HEK293T (cell line): ENCODE results near the gene CD8B.

Experiments used
- CTCF ChIA-PET: fragments of 350-600 bp; formaldehyde crosslinking; extraction: SDS; loops from one replicate; lab custom pipeline; 2021; ENCODE audit warnings: antibody characterized with exemption, inconsistent platforms; lab: Yijun Ruan, JAX
- POLR2A ChIA-PET: fragments of 350-600 bp; formaldehyde crosslinking; extraction: SDS; loops from one replicate; lab custom pipeline; 2020; ENCODE audit warnings: antibody characterized with exemption, inconsistent platforms; lab: Yijun Ruan, JAX
- DNase-seq: peaks from one replicate; pipeline ENCODE4 v3.0.0; 2012; ENCODE audit warnings: mixed read lengths; ENCODE audit errors: extremely low spot score
- ARNT ChIP-seq: fragments of 450-650 bp; IDR thresholded peaks from 2 replicates; pipeline ENCODE4 v1.6.1; 2017; ENCODE audit warnings: mild to moderate bottlenecking
- BHLHE40 ChIP-seq: fragments of 450-650 bp; IDR thresholded peaks from 2 replicates; pipeline ENCODE4 v1.6.1; 2016; ENCODE audit warnings: mild to moderate bottlenecking, moderate library complexity, borderline replicate concordance
- CTBP1 ChIP-seq: fragments of 450-650 bp; IDR thresholded peaks from 2 replicates; pipeline ENCODE4 v1.6.1; 2016; ENCODE audit warnings: borderline replicate concordance
- ELF4 ChIP-seq: fragments of 450-650 bp; IDR thresholded peaks from 2 replicates; pipeline ENCODE4 v1.6.1; 2017; ENCODE audit warnings: antibody characterized with exemption
- FOXA1 ChIP-seq: fragments of 450-650 bp; IDR thresholded peaks from 2 replicates; pipeline ENCODE4 v1.6.1; 2016; ENCODE audit warnings: mild to moderate bottlenecking
- FOXK2 ChIP-seq: fragments of 450-650 bp; IDR thresholded peaks from 2 replicates; pipeline ENCODE4 v1.6.1; 2016; ENCODE audit warnings: mild to moderate bottlenecking
- FOXM1 ChIP-seq: fragments of 450-650 bp; IDR thresholded peaks from 2 replicates; pipeline ENCODE4 v1.6.1; 2017; ENCODE audit warnings: mild to moderate bottlenecking, borderline replicate concordance
- HDGF ChIP-seq: fragments of 450-650 bp; IDR thresholded peaks from 2 replicates; pipeline ENCODE4 v1.6.1; 2017; ENCODE audit warnings: antibody characterized with exemption, borderline replicate concordance
- L3MBTL2 ChIP-seq: fragments of 450-650 bp; conservative IDR thresholded peaks from 2 replicates; pipeline ENCODE4 v1.6.1; 2016; ENCODE audit warnings: mild to moderate bottlenecking
- LEF1 ChIP-seq: fragments of 450-650 bp; IDR thresholded peaks from 2 replicates; pipeline ENCODE4 v1.6.1; 2017; ENCODE audit warnings: mild to moderate bottlenecking, borderline replicate concordance
- NFRKB ChIP-seq: fragments of 450-650 bp; IDR thresholded peaks from 2 replicates; pipeline ENCODE4 v1.6.1; 2016; ENCODE audit warnings: mild to moderate bottlenecking, moderate library complexity
- SP1 ChIP-seq: fragments of 450-650 bp; IDR thresholded peaks from 2 replicates; pipeline ENCODE4 v1.6.1; 2017
- SUZ12 ChIP-seq: fragments of 450-650 bp; IDR thresholded peaks from 2 replicates; pipeline ENCODE4 v1.6.1; 2016; ENCODE audit warnings: mild to moderate bottlenecking
- TARDBP ChIP-seq: fragments of 450-650 bp; IDR thresholded peaks from 2 replicates; pipeline ENCODE4 v1.6.1; 2016
- ZNF384 ChIP-seq: fragments of 450-650 bp; IDR thresholded peaks from 2 replicates; pipeline ENCODE4 v1.6.1; 2016
- TF ChIP-seq, protein P1 (sequence below): fragments of 450-650 bp; IDR thresholded peaks from 2 replicates; pipeline ENCODE4 v1.6.1; 2016

The CD8B gene

DNA sequence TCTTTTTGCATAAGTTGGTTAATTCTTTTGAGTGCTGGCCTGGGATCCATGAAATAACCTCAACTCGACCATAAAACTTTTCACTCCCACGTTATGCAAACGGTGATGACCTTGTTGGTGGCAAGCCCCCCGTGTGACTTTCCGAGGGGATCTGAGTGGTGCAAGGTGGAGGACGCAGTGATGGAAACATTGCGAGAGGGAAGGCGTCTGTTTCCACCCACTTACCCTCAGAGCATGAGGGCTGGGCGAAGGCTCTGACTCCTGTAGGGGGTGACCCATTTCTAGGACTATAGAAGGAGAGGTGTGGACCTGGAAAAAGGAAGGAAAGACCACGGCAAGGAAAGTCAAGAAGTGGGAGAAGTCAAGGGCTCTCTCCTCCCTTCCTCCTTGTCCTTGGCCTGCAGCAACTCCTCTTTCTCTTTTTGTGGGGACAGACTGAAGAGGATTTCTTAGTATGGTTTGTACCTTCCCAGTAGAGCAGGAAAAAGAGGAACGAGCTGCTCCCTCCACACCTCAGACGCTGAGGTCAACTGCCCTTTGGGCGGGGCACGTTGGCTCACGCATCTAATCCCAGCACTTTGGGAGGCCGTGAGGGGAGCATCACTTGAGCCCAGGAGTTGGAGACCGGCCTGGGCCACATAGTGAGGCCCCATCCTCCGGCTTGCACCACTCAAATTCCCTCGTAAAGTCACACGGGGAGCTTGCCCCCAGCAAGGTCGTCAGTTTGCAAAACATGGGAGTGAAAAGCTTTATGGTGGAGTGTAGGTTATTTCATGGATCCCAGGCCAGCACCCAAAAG is 55.4 kb downstream of the CD8B start:
- POLR2A ChIA-PET, result no interaction called here
- no peak for DNase-seq

DNA sequence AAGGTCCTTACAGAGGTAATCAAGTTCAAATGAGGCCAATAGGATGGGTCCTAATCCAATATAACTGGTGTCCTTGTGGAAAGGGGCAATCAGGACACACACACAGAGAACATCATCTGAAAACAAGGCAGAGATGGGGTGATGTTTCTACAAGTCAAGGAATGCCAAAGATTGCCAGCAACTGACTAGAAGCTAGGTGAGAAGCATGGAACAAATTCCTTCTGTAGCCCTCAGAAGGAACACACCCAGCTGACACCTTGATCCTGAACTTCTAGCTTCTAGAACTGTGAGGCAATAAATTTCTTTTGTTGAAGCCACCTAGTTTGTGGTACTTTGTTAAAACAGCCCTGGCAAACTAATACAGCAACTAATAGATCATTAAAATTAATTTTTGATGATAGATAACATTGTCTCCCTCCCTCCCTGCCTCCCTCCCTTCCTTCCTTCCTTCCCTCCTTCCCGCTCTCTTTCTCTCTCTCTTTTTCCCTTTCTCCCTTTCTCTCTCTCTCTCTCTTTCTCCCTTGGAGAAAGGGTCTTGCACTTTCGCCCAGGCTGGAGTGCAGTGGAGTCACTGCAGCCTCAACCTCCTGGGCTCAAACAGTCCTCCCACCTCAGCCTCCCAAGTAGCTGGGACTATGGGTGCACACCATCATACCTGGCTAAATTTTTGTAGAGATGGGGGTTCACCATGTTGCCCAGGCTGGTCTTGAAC is 60.7 kb downstream of the CD8B start:
- DNase-seq, result no peak
- ChIA-PET POLR2A (no interaction called here), CTCF (no interaction called here)
- TF ChIP-seq, protein P1, sequence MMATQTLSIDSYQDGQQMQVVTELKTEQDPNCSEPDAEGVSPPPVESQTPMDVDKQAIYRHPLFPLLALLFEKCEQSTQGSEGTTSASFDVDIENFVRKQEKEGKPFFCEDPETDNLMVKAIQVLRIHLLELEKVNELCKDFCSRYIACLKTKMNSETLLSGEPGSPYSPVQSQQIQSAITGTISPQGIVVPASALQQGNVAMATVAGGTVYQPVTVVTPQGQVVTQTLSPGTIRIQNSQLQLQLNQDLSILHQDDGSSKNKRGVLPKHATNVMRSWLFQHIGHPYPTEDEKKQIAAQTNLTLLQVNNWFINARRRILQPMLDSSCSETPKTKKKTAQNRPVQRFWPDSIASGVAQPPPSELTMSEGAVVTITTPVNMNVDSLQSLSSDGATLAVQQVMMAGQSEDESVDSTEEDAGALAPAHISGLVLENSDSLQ, result no peak

More for the DNA sequence above, 55.4 kb downstream of the CD8B start:
- CTCF ChIA-PET, result interaction anchor here (1.4 to 2.0 kb wide), 2 partner anchors 42 to 319 kb away, joined by 3 to 5 read pairs; no protein-coding TSS in a partner anchor
- TF ChIP-seq ARNT (no peak), SUZ12 (no peak), HDGF (no peak), BHLHE40 (no peak), FOXA1 (no peak), FOXM1 (no peak), ELF4 (no peak), LEF1 (no peak), CTBP1 (no peak), FOXK2 (no peak), L3MBTL2 (no peak), SP1 (no peak), NFRKB (no peak)
- TF ChIP-seq, protein P1, result no peak

DNA sequence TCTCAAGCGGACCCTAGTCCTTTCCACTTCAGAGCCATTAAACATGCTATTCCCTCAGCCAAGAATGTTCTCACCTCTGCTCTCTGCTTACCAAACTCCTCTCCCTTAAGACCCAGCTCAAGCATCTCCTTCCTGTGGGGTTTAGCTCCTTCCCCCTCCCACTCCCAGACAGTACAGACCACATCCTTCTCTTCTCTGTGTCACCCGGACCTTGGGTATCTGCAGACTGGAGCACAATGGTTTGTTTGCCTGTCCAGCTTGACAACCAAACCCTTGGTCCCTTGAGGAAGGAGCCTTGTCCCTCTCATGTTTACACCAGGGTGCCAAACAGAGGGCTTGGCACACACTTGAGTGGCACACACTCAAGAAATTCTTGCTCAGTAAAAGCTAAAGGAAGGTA is 66.8 kb downstream of the CD8B start:
- ChIA-PET POLR2A (no interaction called here), CTCF (no interaction called here)
- DNase-seq, result no peak

DNA sequence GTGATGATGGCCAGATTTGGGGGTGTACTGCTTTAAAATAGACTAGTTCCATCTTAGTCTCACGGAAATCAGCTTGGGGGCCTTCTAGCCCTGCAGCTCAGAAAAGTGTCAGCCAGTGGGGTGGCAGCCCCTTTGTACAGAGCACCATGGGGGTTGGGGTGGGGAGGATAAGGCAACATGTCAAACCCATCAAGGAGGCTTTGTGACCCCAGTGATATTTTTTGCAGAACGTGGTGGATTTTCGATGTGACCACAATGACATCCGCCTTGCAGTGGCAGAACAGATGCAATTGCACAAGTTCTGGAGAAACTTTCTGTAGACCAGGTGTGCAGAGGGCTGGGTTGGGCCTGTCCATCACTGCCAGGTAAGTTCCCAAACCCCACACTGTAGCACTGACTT is 67.9 kb downstream of the CD8B start:
- POLR2A ChIA-PET, result no interaction called here

More for the DNA sequence above, 66.8 kb downstream of the CD8B start:
- TF ChIP-seq ARNT, result no peak

DNA sequence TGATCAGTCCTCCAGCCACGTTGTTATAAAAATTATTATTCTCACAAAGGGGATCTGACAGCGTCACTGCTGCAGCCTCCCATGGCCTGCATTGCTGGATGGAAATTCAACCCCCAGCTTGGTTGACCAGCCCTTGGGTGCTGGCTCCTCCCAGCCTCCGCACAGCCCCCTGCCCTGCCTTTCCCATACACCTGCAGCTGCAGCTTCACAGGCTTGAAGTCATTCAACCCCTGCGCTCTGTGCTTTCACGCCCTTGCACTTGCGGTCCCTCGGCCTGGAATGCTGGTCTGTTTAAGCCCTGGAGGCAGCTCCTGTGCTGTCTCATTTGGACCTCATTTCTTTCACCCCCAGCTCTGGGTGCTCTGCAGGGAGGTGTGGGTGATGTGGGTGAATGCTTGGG is 70.1 kb downstream of the CD8B start:
- POLR2A ChIA-PET, result no interaction called here
- no peak for DNase-seq
- CTCF ChIA-PET, result no interaction called here
- TF ChIP-seq SUZ12 (no peak), CTBP1 (no peak), HDGF (no peak), NFRKB (no peak), ZNF384 (no peak), BHLHE40 (no peak), ELF4 (no peak), FOXM1 (no peak), TARDBP (no peak), FOXK2 (no peak), SP1 (no peak), LEF1 (no peak), FOXA1 (no peak), ARNT (no peak), L3MBTL2 (no peak)
- TF ChIP-seq, protein P1, result no peak

More for the DNA sequence above, 67.9 kb downstream of the CD8B start:
- TF ChIP-seq FOXA1 (no peak), TARDBP (no peak), ELF4 (no peak), L3MBTL2 (no peak), ARNT (no peak), SP1 (no peak)
- no peak for DNase-seq
- CTCF ChIA-PET, result no interaction called here

DNA sequence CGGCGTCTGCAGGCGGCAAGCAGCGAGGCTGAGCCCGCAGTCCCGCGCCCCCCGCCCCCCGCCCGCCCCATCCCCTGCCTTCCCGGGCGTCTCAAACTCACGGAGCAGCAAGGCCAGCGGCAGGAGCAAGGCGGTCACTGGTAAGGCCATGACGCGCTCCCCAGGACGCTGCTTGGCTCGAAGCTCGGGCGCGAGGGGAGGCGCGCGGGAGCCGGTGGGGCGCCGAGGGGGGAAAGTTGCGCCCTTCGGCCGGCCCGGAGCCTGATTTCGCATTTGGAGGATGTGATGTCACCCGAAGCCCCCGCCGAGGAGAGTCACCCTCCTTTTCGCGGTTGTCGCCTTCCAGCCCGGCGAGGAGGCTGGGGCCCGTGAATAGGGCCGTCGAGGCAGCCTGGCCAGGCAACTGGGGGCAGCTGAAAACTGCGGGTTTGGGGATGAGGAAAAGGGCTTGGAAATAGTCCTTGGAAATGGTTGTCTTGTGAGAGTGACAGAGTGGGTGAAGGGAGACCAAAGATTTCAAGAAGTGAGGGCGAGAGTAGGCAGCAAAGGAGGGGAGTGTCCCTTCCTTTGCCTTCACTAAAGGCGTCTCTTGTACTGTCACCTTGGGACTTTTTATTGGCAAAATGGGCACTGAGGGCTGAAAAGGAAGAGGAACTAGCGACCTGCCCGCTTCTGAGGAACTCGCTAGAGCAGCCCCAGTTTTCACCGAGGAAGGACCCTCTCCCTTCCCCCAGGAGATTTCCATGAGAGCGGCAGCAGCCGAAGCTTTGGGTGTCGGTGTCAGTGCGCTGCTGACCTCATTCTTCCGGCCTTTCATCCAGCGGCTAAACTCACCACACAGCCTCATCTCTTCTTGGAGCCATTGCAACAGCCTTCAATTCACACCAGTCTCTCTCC is 70.8 kb downstream of the CD8B start, which contains the start of gene CD8A:
CD8A (minus strand) TSS at position 238 of the 897 bp plus-strand sequence; CDS start at position 150, 88 bp downstream.
- no peak for TF ChIP-seq TARDBP
- TF ChIP-seq, protein P1, result no peak
- TF ChIP-seq CTBP1, result no peak
- TF ChIP-seq SP1, result no peak
- no peak for TF ChIP-seq SUZ12
- TF ChIP-seq HDGF, result no peak
- TF ChIP-seq FOXA1, result no peak
- no peak for TF ChIP-seq LEF1
- TF ChIP-seq ARNT, result no peak
- TF ChIP-seq ZNF384, result no peak
- no peak for TF ChIP-seq ELF4
- no peak for TF ChIP-seq BHLHE40
- TF ChIP-seq FOXM1, result no peak
- TF ChIP-seq NFRKB, result no peak
- TF ChIP-seq L3MBTL2, result no peak
- no peak for TF ChIP-seq FOXK2
- ChIA-PET CTCF (no interaction called here), POLR2A (no interaction called here)
- no peak for DNase-seq
